GM21786 (cell line): ENCODE results near the gene HMGN2.
A peak's percentile ranks its signal among the peaks of the same experiment; 100 is the strongest.

Experiments
- ATAC-seq: cut with Tn5 transposase; IDR thresholded peaks from one replicate; pipeline ENCODE4 v1.9.1; 2021; ENCODE audit not compliant: unreplicated experiment

HMGN2 gene

GRCh38 chr1:26472320-26472900, at the start of gene HMGN2:
Gene HMGN2, plus strand, starts transcription at chr1:26472440. Its CDS starts 173 bp downstream, at chr1:26472613.
- peak; percentile 49 for ATAC-seq

- no peak for ATAC-seq
Observed at GRCh38 chr1:26429721-26430120, 42.5 kb upstream of the HMGN2 start.

GRCh38 chr1:26431979-26432695, 40.1 kb upstream of the HMGN2 start, which contains the start of gene DHDDS:
Gene DHDDS, plus strand, starts transcription at chr1:26432321. Its CDS starts 625 bp downstream, at chr1:26432946.
- peak; percentile 90 for ATAC-seq

- no peak for ATAC-seq
Observed at GRCh38 chr1:26432793-26433192, 39.4 kb upstream of the HMGN2 start.

GRCh38 chr1:26434161-26434752, 38.0 kb upstream of the HMGN2 start:
- ATAC-seq, result no peak

- ATAC-seq, result no peak
Observed at GRCh38 chr1:26438041-26438440, 34.2 kb upstream of the HMGN2 start.

- ATAC-seq, result no peak
Observed at GRCh38 chr1:26440259-26440658, 32.0 kb upstream of the HMGN2 start.

- ATAC-seq, result no peak
Observed at GRCh38 chr1:26449868-26450267, 22.4 kb upstream of the HMGN2 start.

- ATAC-seq, result no peak
Observed at GRCh38 chr1:26450908-26451307, 21.3 kb upstream of the HMGN2 start.

GRCh38 chr1:26452459-26453183, 19.6 kb upstream of the HMGN2 start:
- ATAC-seq, result no peak

GRCh38 chr1:26459148-26459547, 13.1 kb upstream of the HMGN2 start:
- no peak for ATAC-seq

- no peak for ATAC-seq
Observed at GRCh38 chr1:26459573-26460031, 12.6 kb upstream of the HMGN2 start.

GRCh38 chr1:26468911-26469310, 3.3 kb upstream of the HMGN2 start:
- ATAC-seq, result no peak

- ATAC-seq, result no peak
Observed at GRCh38 chr1:26469558-26469957, 2.7 kb upstream of the HMGN2 start.

GRCh38 chr1:26470878-26471497, 1.3 kb upstream of the HMGN2 start:
- no peak for ATAC-seq

- ATAC-seq, result peak; percentile 7
Observed at GRCh38 chr1:26471498-26472319, 531 bp upstream of the HMGN2 start.

- peak; percentile 65 for ATAC-seq
Observed at GRCh38 chr1:26472901-26473845, 933 bp downstream of the HMGN2 start.

GRCh38 chr1:26474818-26475217, 2.6 kb downstream of the HMGN2 start:
- ATAC-seq, result no peak

GRCh38 chr1:26475989-26476388, 3.7 kb downstream of the HMGN2 start:
- no peak for ATAC-seq
